Measurements from ENCODE around the gene TRNAU1AP. TPM values are rescaled to one million over a fixed set of nuclear protein-coding genes. Genes with fewer than 3 reads are reported as not detected.

The TRNAU1AP gene
- total and polyA plus RNA-seq, 2 of the 13 experiments (the other 11 are each of a cell fraction or from before 2014, with no cell fraction given) = 29.0 to 42.9 TPM

DNA sequence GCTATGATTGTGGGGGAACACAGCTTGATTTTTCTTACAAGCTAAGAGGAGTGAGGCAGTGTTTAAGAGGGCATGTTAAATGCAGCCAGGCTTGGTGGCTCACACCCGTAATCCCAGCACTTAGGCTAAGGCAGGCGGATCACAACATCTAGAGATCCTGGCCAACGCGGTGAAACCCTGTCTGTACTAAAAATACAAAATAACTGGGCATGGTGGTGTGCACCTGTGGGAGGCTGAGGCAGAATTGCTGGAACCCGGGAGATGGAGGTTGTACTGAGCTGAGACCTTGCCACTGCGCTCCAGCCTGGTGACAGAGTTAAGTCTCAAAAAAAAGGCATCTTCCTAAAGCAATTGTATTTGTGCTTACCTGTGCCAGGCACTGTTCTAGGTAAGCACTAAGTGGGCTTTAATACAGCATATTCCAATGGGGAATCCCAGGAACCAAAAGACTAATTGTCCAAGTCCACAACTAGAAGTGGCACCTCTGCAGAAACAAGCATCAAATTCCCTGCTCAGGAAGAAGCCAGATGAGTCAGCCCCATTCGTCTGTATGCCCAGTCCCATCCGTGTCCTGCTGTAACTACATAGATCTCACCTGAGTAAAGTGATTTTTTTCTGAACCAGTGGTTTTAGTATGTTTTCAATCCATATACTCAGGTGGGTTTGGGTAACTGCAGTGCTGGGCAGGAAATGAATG is 42.5 kb upstream of the TRNAU1AP start (continued):
- TF ChIP-seq ZNF512B (CRISPR knock-in tag; IDR thresholded peaks at IDR 0.05; ENCODE audit: borderline replicate concordance) (0 out of 2 replicates have a peak, but pooled peaks have one; percentile 5), ZNF761 (CRISPR knock-in tag; conservative IDR thresholded peaks at IDR 0.05) (0 out of 2 replicates have a peak, but pooled peaks have one; percentile 43), TARDBP (CRISPR knock-in tag; IDR thresholded peaks at IDR 0.05) (no peak), NFE2L1 (CRISPR knock-in tag; IDR thresholded peaks at IDR 0.05; ENCODE audit: borderline replicate concordance) (no peak), MBNL3 (CRISPR knock-in tag; conservative IDR thresholded peaks at IDR 0.05) (no peak), ZFAT (CRISPR knock-in tag; conservative IDR thresholded peaks at IDR 0.05) (no peak), RAD51 (IDR thresholded peaks at IDR 0.05; ENCODE audit: borderline replicate concordance) (no peak), ZNF562 (CRISPR knock-in tag; IDR thresholded peaks at IDR 0.05; ENCODE audit: borderline replicate concordance) (peak; percentile 13; the same call in 1 of the 2 replicates), ARID2 (CRISPR knock-in tag; IDR thresholded peaks at IDR 0.05; ENCODE audit: borderline replicate concordance) (peak; percentile 4; the same call in 1 of the 2 replicates), ZBTB42 (CRISPR knock-in tag; IDR thresholded peaks at IDR 0.05) (no peak), BRD4 (CRISPR knock-in tag; IDR thresholded peaks at IDR 0.05) (no peak), ZNF784 (CRISPR knock-in tag; IDR thresholded peaks at IDR 0.05; ENCODE audit: borderline replicate concordance) (no peak), ZNF772 (CRISPR knock-in tag; IDR thresholded peaks at IDR 0.05) (no peak), EP300 (IDR thresholded peaks at IDR 0.05; ENCODE audit: low read depth in 2 of 2, low read length in 2 of 2) (peak in 1 of 2 experiments; percentile 19; a peak in 1 of 4 replicates), EP300 (CRISPR knock-in tag; IDR thresholded peaks at IDR 0.05; ENCODE audit: borderline replicate concordance) (no peak), NONO (IDR thresholded peaks at IDR 0.05) (no peak), NONO (CRISPR knock-in tag; conservative IDR thresholded peaks at IDR 0.05) (0 out of 2 replicates have a peak, but pooled peaks have one; percentile 10), FOSL2 (CRISPR knock-in tag; IDR thresholded peaks at IDR 0.05) (peak; percentile 31; the same call in 1 of the 2 replicates), NFIC (IDR thresholded peaks at IDR 0.05; ENCODE audit: low read length) (peak; percentile 39; the same call in 1 of the 2 replicates), NR2C2 (CRISPR knock-in tag; IDR thresholded peaks at IDR 0.05; ENCODE audit: borderline replicate concordance) (no peak), ATF2 (CRISPR knock-in tag; IDR thresholded peaks at IDR 0.05) (peak; percentile 13; the same call in 1 of the 2 replicates), NR1H2 (CRISPR knock-in tag; IDR thresholded peaks at IDR 0.05; ENCODE audit: borderline replicate concordance, low read depth) (no peak; the same call in 1 of the 2 replicates)
- TF ChIP-seq, protein P1, sequence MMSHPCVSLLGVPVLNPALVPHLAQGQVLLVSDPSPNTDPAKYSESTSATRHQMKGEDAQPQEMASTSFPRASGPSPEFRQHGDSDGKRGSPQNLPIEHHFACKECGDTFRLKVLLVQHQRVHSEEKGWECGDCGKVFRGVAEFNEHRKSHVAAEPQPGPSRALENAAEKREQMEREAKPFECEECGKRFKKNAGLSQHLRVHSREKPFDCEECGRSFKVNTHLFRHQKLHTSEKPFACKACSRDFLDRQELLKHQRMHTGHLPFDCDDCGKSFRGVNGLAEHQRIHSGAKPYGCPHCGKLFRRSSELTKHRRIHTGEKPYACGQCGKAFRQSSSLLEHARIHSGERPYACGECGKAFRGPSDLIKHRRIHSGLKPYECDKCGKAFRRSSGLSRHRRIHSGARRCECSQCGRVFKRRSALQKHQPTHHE (CRISPR knock-in tag; IDR thresholded peaks at IDR 0.05; ENCODE audit: borderline replicate concordance) = 0 out of 2 replicates have a peak, but pooled peaks have one; percentile 1
